Osteocyte (in vitro differentiated cells): ENCODE data around the gene TGFA. TPM values are rescaled to one million over a fixed set of nuclear protein-coding genes. Genes with fewer than 3 reads are reported as not detected.

Source experiments
- DNase-seq: peaks from one replicate; pipeline ENCODE4 v3.0.0; 2021; ENCODE audit warnings: mixed read lengths; ENCODE audit not compliant: unreplicated experiment; ENCODE audit errors: extremely low spot score
- H3K27ac Mint-ChIP-seq: one replicate; pipeline ENCODE4 v1.8.0; 2021; ENCODE audit warnings: mild to moderate bottlenecking, mixed read lengths; ENCODE audit not compliant: unreplicated experiment
- H3K27me3 Mint-ChIP-seq: one replicate; pipeline ENCODE4 v1.8.0; 2021; ENCODE audit warnings: mixed read lengths; ENCODE audit not compliant: unreplicated experiment
- H3K36me3 Mint-ChIP-seq: one replicate; pipeline ENCODE4 v1.8.0; 2021; ENCODE audit warnings: mixed read lengths; ENCODE audit not compliant: unreplicated experiment
- H3K4me1 Mint-ChIP-seq: one replicate; pipeline ENCODE4 v1.8.0; 2021; ENCODE audit warnings: mixed read lengths; ENCODE audit not compliant: unreplicated experiment
- H3K4me3 Mint-ChIP-seq: one replicate; pipeline ENCODE4 v1.8.0; 2021; ENCODE audit warnings: mild to moderate bottlenecking, moderate library complexity, mixed read lengths; ENCODE audit not compliant: unreplicated experiment
- H3K9me3 Mint-ChIP-seq: one replicate; pipeline ENCODE4 v1.8.0; 2021; ENCODE audit warnings: mixed read lengths; ENCODE audit not compliant: unreplicated experiment
- CTCF ChIP-seq: fragments of 200-600 bp; sonication (generic); IDR thresholded peaks from 2 replicates; pipeline ENCODE4 v1.5.0; 2021; ENCODE audit warnings: antibody characterized with exemption, mild to moderate bottlenecking, moderate library complexity
- total RNA-seq: library from RNA; stranded (reverse); gene quantifications from 2 replicates; pipeline ENCODE4 v1.2.1, GENCODE V29; 2021

TGFA gene
- total RNA-seq, 1 donor from 2014 or later, result 0.08 TPM

- Mint-ChIP-seq H3K27ac (no peak overlapping the region), H3K36me3 (no peaks in the 10 kb centered on the region), H3K4me1 (no peaks in the 10 kb centered on the region), H3K4me3 (no peak overlapping the region), H3K9me3 (no peaks in the 10 kb centered on the region), H3K27me3 (peaks cover 15% of the 10 kb centered on the region)
- TF ChIP-seq CTCF, result no peak
- no peak for DNase-seq
Observed at GRCh38 chr2:70403267-70404053, 150.2 kb downstream of the TGFA start.

GRCh38 chr2:70400539-70400938 lies 153.1 kb downstream of the TGFA start:
- no peak for DNase-seq
- Mint-ChIP-seq H3K36me3 (no peaks in the 10 kb centered on the region), H3K4me3 (no peak overlapping the region), H3K9me3 (no peaks in the 10 kb centered on the region), H3K27ac (no peak overlapping the region), H3K27me3 (peaks cover 18% of the 10 kb centered on the region), H3K4me1 (no peaks in the 10 kb centered on the region)
- no peak for TF ChIP-seq CTCF

GRCh38 chr2:70399046-70399445 lies 154.6 kb downstream of the TGFA start:
- peaks cover 16% of the 10 kb centered on the region for H3K27me3 Mint-ChIP-seq
- H3K27ac Mint-ChIP-seq, result no peak overlapping the region
- no peak overlapping the region for H3K4me3 Mint-ChIP-seq

More at GRCh38 chr2:70399046-70399445, 154.6 kb downstream of the TGFA start:
- no peak for DNase-seq
- Mint-ChIP-seq H3K9me3 (no peaks in the 10 kb centered on the region), H3K36me3 (no peaks in the 10 kb centered on the region), H3K4me1 (no peaks in the 10 kb centered on the region)
- TF ChIP-seq CTCF, result no peak

Other genes starting within 250 kb of the TGFA start
- gene ADD2, start 214.4 kb upstream of the TGFA start, total RNA-seq, result not detected in 2 replicates
- gene FIGLA, start 236.8 kb upstream of the TGFA start, total RNA-seq, result not detected in 2 replicates